HG02970 (cell line): Measurements from ENCODE around the gene EVC2.

ENCODE experiments used
- ATAC-seq: cut with Tn5 transposase; IDR thresholded peaks from one replicate; pipeline ENCODE4 v1.9.1; 2021; ENCODE audit warnings: mild to moderate bottlenecking, moderate library complexity, moderate number of reproducible peaks; ENCODE audit not compliant: unreplicated experiment, low FRiP score

The EVC2 gene

GRCh38 chr4:5524446-5525299 is 183.7 kb downstream of the EVC2 start:
- ATAC-seq = no peak

DNA sequence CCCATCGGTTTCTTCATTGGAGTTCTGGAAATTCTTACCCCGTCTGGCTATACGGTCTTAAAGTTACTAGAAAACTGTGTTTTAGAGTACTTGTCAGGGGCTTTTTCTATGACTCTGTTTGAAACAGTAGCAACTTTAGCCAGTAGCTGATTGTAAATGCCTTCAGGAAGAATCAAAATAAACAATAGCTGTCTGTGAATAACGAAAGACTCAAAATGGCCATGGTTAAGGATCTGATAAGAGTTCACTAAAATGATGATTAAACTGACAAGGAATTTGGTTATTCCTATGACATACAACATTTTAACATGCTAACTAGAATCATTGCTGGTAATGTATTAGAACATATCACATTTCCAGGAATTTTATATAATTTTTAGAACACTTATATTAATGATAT is 191.0 kb downstream of the EVC2 start:
- ATAC-seq = no peak

DNA sequence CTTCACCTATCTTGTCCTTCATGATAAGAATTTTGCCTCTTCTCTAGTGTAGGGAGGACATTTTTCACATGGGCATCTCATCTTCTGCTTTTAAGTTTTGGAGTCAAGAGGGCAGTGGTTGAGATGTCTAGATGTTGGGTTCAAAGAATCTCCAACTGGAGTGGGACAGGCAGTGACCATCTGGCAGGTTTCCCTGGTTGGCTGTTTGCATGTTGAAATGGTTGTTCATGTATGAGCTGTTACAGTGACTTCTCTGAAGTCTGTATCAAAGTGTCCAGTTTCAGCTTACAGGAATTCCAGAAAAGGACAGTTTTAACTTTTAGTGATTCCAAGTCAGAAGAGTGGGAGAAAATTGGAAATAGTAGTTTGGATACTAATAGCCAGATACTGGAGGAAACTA is 192.7 kb downstream of the EVC2 start:
- no peak for ATAC-seq
